Heart right ventricle (tissue), 16 donors: ENCODE measurements around the gene MMP25. TPM values are rescaled to one million over a fixed set of nuclear protein-coding genes. Genes with fewer than 3 reads are reported as not detected.
"Not testable (repeated sequence)": the region's sequence is repeated elsewhere in the genome, so short reads cannot be mapped to it uniquely, and the experiment has no call there.

Source experiments
- ATAC-seq, 8 donors: fragments of 200-7000 bp; cut with Tn5 transposase; one replicate each; pipeline ENCODE4 v1.9.1; 2020; ENCODE audit warnings: mild to moderate bottlenecking in 8 of 8, moderate library complexity in 8 of 8, moderate number of reproducible peaks in 1 of 8
- DNase-seq, 2 donors: peaks; one replicate each; pipeline ENCODE4 v3.0.0-alpha.2; 2020
- H3K27ac ChIP-seq, 10 donors: fragments of 200-600 bp; sonication (generic) in 2 of 10; one replicate each; pipeline versions ENCODE4 v1.5.0 to v1.8.0; 2020 to 2022; ENCODE audit warnings: mild to moderate bottlenecking in 3 of 10
- H3K27me3 ChIP-seq, 7 donors: fragments of 200-600 bp; one replicate each; pipeline ENCODE4 v1.8.0; 2021 to 2022; ENCODE audit warnings: mild to moderate bottlenecking in 2 of 7
- H3K36me3 ChIP-seq, 9 donors: fragments of 200-600 bp; sonication (generic) in 1 of 9; one replicate each; pipeline versions ENCODE4 v1.5.0 to v1.8.0; 2020 to 2022; ENCODE audit warnings: mild to moderate bottlenecking in 2 of 9
- H3K4me1 ChIP-seq, 9 donors: fragments of 200-600 bp; sonication (generic) in 1 of 9; one replicate each; pipeline versions ENCODE4 v1.5.0 to v1.8.0; 2020 to 2022; ENCODE audit warnings: mild to moderate bottlenecking in 4 of 9
- H3K4me3 ChIP-seq, 10 donors: fragments of 200-600 bp; sonication (generic) in 2 of 10; one replicate each; pipeline versions ENCODE4 v1.5.0 to v1.8.0; 2020 to 2022; ENCODE audit warnings: mild to moderate bottlenecking in 7 of 10, moderate library complexity in 2 of 10
- H3K9me3 ChIP-seq, 11 donors: fragments of 200-600 bp in 10 of 11; sonication (generic) in 2 of 11; one replicate each; pipeline versions ENCODE4 v1.5.0 to v1.8.0; 2013 to 2022; ENCODE audit warnings: mild to moderate bottlenecking in 2 of 11, control low read depth in 1 of 11, moderate library complexity in 1 of 11
- CTCF ChIP-seq, 9 donors: fragments of 200-600 bp; sonication (generic) in 2 of 9; IDR thresholded peaks; one replicate each; pipeline versions ENCODE4 v1.5.0 to v1.8.0; 2021 to 2022; ENCODE audit warnings: antibody characterized with exemption in 9 of 9, mild to moderate bottlenecking in 5 of 9, moderate library complexity in 1 of 9
- WGBS, 2 donors: extraction: QIAGEN DNeasy Blood & Tissue Kit; methylation state at CpG; one replicate each; pipeline ENCODE4 v1.1.7; 2013; ENCODE audit warnings: inconsistent platforms in 1 of 2; 5-methylcytosine and 5-hydroxymethylcytosine counted together
- intact Hi-C, 10 donors: fragments of 100-400 bp; cut with DNase I; formaldehyde crosslinking; loops; one replicate each; pipeline versions ENCODE4 v1.11.1 to v1.14.2; 2022
- polyA plus RNA-seq, 2 donors: library from polyadenylated mRNA; stranded (reverse); fragments of 200-250 nt; gene quantifications; one replicate each; pipeline ENCODE4 v1.2.3, GENCODE V29; 2013
- total RNA-seq, 10 donors: library from RNA; stranded (reverse); fragmentation: NEBNext Ultra II Directional in 3 of 10; extraction: Animal tissue kit (Norgen Biotek cat#: 25700) in 3 of 10; gene quantifications; one replicate each; pipeline versions ENCODE4 v1.2.1 to v1.2.4, GENCODE V29; 2021 to 2023
- donor health status: Arrhythmogenic right ventricular cardiomyopathy.
- donor health status: ischemic (EF 13 %, LVEDD 7.1; RV severe dilation, severe dysfunction).
- donor health status: healthy with polysubstance abuse.
- donor health status: DM: no; HTN: yes; CAD: no.
- donor health status: DM: no; HTN: no; CAD: no.
- donor health status: ischemic (EF 25% LVEDD 6.9; RV normal size, moderate dysfunction).
- donor health status: ischemic (EF 25% LVEDD 5.7; RV mildly dilated, moderate dysfunction).
- donor health status: healthy.
- donor health status: DM: yes; HTN: yes; CAD: no.
- donor health status: Ischemic cardiomyopathy.
- donor health status: ischemic (EF 35%, LVEDD 5.7; RV mildly dilated, moderate dysfunction).
- donor health status: nonischemic (EF 11% LVEDD 7.7; RV severe dilation, severe dysfunction).
- donor health status: DM: yes; HTN: yes; CAD: no.
- donor health status: PGD.
- donor health status: ischemic (EF 29% LVEDD 5.4; RV normal size, mild dysfunction).
- donor health status: nonischemic (EF 23%, LVEDD 6.1; RV moderate dilation, normal function).

Gene MMP25
- total and polyA plus RNA-seq, 12 donors, result 0.26 to 3.9 (median 0.97) TPM

GRCh38 chr16:3072576-3073263 lies 26.4 kb downstream of the MMP25 start:
- H3K4me3 ChIP-seq, DNase-seq, H3K27me3 ChIP-seq, H3K9me3 ChIP-seq, intact Hi-C loops: not testable (repeated sequence)
- 55 to 66% methylated on average over 14 to 15 of the region's 18 CpGs for WGBS, 2 donors
- TF ChIP-seq CTCF (IDR thresholded peaks at IDR 0.05), result peak in 2 of 9 donors; percentile 14 to 30
- Histone ChIP-seq H3K36me3 (peaks cover 0 to 30% (median 4%) of the 10 kb centered on the region in 9 donors), H3K27ac (peak overlapping the region in 1 of 10 donors; percentile 87), H3K4me1 (peaks cover 0 to 28% (median 5%) of the 10 kb centered on the region in 9 donors)
- ATAC-seq, result peak in 3 of 8 donors; percentile 2 to 38 (median 35)

GRCh38 chr16:3073448-3073847 lies 27.1 kb downstream of the MMP25 start:
- ATAC-seq (no peak), DNase-seq (no peak)
- Histone ChIP-seq H3K4me3 (no peak overlapping the region), H3K4me1 (peaks cover 0 to 21% (median 2%) of the 10 kb centered on the region in 9 donors), H3K27ac (peak overlapping the region in 1 of 10 donors; percentile 87), H3K36me3 (peaks cover 0 to 30% (median 4%) of the 10 kb centered on the region in 9 donors), H3K27me3 (no peaks in the 10 kb centered on the region), H3K9me3 (no peaks in the 10 kb centered on the region)
- 91 to 93% methylated on average over 7 of the region's 7 CpGs for WGBS, 2 donors
- intact Hi-C loops, result no loop called here
- TF ChIP-seq CTCF (IDR thresholded peaks at IDR 0.05), result no peak

- no peak for DNase-seq
- peak overlapping the region in 3 of 10 donors; percentile 13 to 87 (median 50) for H3K27ac ChIP-seq
- no peak for TF ChIP-seq CTCF (IDR thresholded peaks at IDR 0.05)
- peaks cover 0 to 27% (median 0%) of the 10 kb centered on the region in 9 donors for H3K36me3 ChIP-seq
- H3K9me3 ChIP-seq, result no peaks in the 10 kb centered on the region
- H3K4me3 ChIP-seq, result no peak overlapping the region
- H3K4me1 ChIP-seq, result peaks cover 0 to 20% (median 2%) of the 10 kb centered on the region in 9 donors
- 60 to 78% methylated on average over 9 of the region's 9 CpGs for WGBS, 2 donors
- ATAC-seq, result peak in 7 of 8 donors; percentile 12 to 54 (median 39)
- H3K27me3 ChIP-seq, result no peaks in the 10 kb centered on the region
- intact Hi-C loops, result no loop called here
These were observed 28.6 kb downstream of the MMP25 start for GRCh38 chr16:3074860-3075522.

- H3K9me3 ChIP-seq, result no peaks in the 10 kb centered on the region
- TF ChIP-seq CTCF (IDR thresholded peaks at IDR 0.05), result no peak
- no peaks in the 10 kb centered on the region for H3K27me3 ChIP-seq
- intact Hi-C loops, result no loop called here
- H3K4me1 ChIP-seq, result peaks cover 0 to 20% (median 2%) of the 10 kb centered on the region in 9 donors
- peak overlapping the region in 3 of 10 donors; percentile 13 to 87 (median 50) for H3K27ac ChIP-seq
- 23 to 34% methylated on average over 10 of the region's 10 CpGs for WGBS, 2 donors
- DNase-seq, result peak in 1 of 2 donors; percentile 67
- H3K4me3 ChIP-seq, result no peak overlapping the region
- peaks cover 0 to 29% (median 0%) of the 10 kb centered on the region in 9 donors for H3K36me3 ChIP-seq
- ATAC-seq, result peak; percentile 23 to 91 (median 60)
These were observed 29.2 kb downstream of the MMP25 start for GRCh38 chr16:3075523-3075915.

- WGBS, 2 donors, result 79 to 94% methylated on average over 6 of the region's 6 CpGs
- H3K9me3 ChIP-seq, DNase-seq, H3K27me3 ChIP-seq, H3K4me3 ChIP-seq, intact Hi-C loops: not testable (repeated sequence)
- H3K36me3 ChIP-seq, result peaks cover 0 to 32% (median 0%) of the 10 kb centered on the region in 9 donors
- peak overlapping the region in 3 of 10 donors; percentile 15 to 87 (median 29) for H3K27ac ChIP-seq
- ATAC-seq, result peak in 1 of 8 donors; percentile 8
- peaks cover 0 to 20% (median 2%) of the 10 kb centered on the region in 9 donors for H3K4me1 ChIP-seq
These were observed 29.6 kb downstream of the MMP25 start for GRCh38 chr16:3075946-3076345.
